B cell (primary cell): ENCODE results near the gene CRYBA2.

Experiments used
- EZH2 ChIP-seq: IDR thresholded peaks from 2 replicates; pipeline ENCODE4 v1.6.1; 2012; ENCODE audit warnings: borderline replicate concordance, low read depth, mild to moderate bottlenecking, moderate library complexity, low read length; ENCODE audit not compliant: insufficient read depth, poor library complexity, severe bottlenecking
- TF ChIP-seq, protein P1 (sequence below): fragments of 200-600 bp; IDR thresholded peaks from one replicate; pipeline ENCODE4 v1.8.0; 2022; ENCODE audit warnings: antibody characterized with exemption, mild to moderate bottlenecking

DNA sequence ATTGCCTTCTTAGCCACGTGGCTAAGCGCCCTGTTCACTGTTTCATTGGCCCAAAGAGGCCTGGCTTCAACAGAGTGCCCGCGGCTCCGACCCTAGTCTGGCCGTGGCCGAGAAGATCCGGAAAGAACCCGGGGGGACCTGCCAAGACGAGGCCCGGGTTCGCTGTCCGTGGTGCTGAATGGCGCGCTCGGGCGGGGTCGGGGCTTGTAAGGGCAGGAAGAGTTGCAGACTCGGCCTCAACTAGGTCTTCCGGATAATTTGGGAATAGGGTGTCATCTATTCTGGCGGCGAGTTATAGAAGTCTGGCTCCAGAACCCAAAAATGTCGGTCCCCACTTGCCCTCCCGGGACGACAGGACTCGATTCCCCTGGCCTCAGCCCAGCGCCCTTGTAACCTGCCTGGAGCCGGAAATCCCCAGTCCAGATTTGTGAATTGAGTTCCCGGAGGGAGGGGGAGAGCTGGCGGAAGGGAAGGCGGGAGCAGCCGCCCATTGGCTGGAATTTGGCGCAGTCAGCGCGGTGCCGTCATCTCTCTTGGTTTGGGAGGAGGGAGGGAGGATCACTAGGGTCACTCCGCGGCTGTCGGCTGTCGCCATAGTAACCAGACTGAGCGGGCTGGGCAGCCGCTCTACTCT lies 30.2 kb downstream of the CRYBA2 start:
- TF ChIP-seq, protein P1, sequence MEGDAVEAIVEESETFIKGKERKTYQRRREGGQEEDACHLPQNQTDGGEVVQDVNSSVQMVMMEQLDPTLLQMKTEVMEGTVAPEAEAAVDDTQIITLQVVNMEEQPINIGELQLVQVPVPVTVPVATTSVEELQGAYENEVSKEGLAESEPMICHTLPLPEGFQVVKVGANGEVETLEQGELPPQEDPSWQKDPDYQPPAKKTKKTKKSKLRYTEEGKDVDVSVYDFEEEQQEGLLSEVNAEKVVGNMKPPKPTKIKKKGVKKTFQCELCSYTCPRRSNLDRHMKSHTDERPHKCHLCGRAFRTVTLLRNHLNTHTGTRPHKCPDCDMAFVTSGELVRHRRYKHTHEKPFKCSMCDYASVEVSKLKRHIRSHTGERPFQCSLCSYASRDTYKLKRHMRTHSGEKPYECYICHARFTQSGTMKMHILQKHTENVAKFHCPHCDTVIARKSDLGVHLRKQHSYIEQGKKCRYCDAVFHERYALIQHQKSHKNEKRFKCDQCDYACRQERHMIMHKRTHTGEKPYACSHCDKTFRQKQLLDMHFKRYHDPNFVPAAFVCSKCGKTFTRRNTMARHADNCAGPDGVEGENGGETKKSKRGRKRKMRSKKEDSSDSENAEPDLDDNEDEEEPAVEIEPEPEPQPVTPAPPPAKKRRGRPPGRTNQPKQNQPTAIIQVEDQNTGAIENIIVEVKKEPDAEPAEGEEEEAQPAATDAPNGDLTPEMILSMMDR: no peak
- TF ChIP-seq EZH2: no peak
